Upper lobe of left lung (tissue), 4 donors: Measurements from ENCODE around the gene BIRC7.

ENCODE experiments used
- CTCF ChIP-seq, 6 experiments: fragments of 450-650 bp in 4 of 6; fragments of 200-600 bp in 2 of 6; sonication (generic) in 2 of 6; IDR thresholded peaks; one replicate each; pipeline ENCODE4 v1.5.1; 2016 to 2019; ENCODE audit warnings: antibody characterized with exemption in 6 of 6
- EP300 ChIP-seq, 4 donors: sonication (generic); formaldehyde crosslinking; IDR thresholded peaks; one replicate each; pipeline ENCODE4 v1.5.1; 2017; ENCODE audit warnings: antibody characterized with exemption in 4 of 4, control low read depth in 2 of 4

- TF ChIP-seq EP300 (IDR thresholded peaks at IDR 0.05) (no peak), CTCF (IDR thresholded peaks at IDR 0.05) (no peak)
Measured at GRCh38 chr20:63259734-63260460, 24.2 kb downstream of the BIRC7 start.
